ENCODE results near the gene CDNF. TPM values are rescaled to one million over a fixed set of nuclear protein-coding genes. Genes with fewer than 3 reads are reported as not detected.

CDNF gene
- polyA plus RNA-seq, 1 experiment, result 1.7 TPM

GRCh38 chr10:14774797-14775196 is 63.0 kb downstream of the CDNF start, which contains the start of gene FAM107B:
TSS of gene FAM107B (minus strand) at chr10:14774897. CDS start at chr10:14774663, 234 bp downstream.
- no peak for DNase-seq (ENCODE audit: low read depth, low spot score)
- Histone ChIP-seq H3K27me3 (ENCODE audit: control insufficient read depth, insufficient read depth, low read length) (peaks cover 13% of the 10 kb centered on the region), H3K27ac (ENCODE audit: low read depth, low read length) (no peak within 1 kb of the TSS), H3K4me3 (ENCODE audit: low read depth, low read length) (no peak within 1 kb of the TSS), H3K9me3 (ENCODE audit: control insufficient read depth, insufficient read depth, low read length) (peaks cover 3% of the 10 kb centered on the region; the same call in 1 of the 2 replicates)
- POLR2A ChIA-PET, result no interaction called here
- CTCF ChIA-PET, result no interaction called here
- TF ChIP-seq, protein P1, sequence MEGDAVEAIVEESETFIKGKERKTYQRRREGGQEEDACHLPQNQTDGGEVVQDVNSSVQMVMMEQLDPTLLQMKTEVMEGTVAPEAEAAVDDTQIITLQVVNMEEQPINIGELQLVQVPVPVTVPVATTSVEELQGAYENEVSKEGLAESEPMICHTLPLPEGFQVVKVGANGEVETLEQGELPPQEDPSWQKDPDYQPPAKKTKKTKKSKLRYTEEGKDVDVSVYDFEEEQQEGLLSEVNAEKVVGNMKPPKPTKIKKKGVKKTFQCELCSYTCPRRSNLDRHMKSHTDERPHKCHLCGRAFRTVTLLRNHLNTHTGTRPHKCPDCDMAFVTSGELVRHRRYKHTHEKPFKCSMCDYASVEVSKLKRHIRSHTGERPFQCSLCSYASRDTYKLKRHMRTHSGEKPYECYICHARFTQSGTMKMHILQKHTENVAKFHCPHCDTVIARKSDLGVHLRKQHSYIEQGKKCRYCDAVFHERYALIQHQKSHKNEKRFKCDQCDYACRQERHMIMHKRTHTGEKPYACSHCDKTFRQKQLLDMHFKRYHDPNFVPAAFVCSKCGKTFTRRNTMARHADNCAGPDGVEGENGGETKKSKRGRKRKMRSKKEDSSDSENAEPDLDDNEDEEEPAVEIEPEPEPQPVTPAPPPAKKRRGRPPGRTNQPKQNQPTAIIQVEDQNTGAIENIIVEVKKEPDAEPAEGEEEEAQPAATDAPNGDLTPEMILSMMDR (IDR thresholded peaks at IDR 0.05; ENCODE audit: low read depth, low read length), result no peak

DNA sequence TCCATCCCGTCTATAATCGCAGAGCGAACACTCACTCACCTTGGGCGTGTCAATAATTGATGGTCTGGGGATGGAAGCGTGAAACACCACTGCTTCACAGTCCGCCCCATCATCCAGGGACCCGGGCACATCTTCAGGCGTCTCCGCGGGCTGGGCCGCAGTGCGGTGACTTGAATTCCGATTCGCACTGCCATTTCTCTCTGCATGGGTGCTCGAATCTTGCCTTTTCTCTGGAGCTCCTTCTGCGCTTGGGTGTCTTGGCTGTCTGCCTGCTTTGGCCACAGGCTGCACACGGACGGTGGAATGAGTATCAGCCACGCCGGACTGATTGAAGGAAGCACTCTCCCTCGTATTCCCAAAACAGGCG is 63.6 kb downstream of the CDNF start:
- peaks cover 3% of the 10 kb centered on the region; the same call in 1 of the 2 replicates for H3K9me3 ChIP-seq (ENCODE audit: control insufficient read depth, insufficient read depth, low read length)
- H3K4me3 ChIP-seq (ENCODE audit: low read depth, low read length), result no peak overlapping the region
- POLR2A ChIA-PET, result no interaction called here
- TF ChIP-seq, protein P1 (IDR thresholded peaks at IDR 0.05; ENCODE audit: low read depth, low read length), result no peak
- CTCF ChIA-PET, result no interaction called here
- DNase-seq (ENCODE audit: low read depth, low spot score), result no peak
- no peak overlapping the region for H3K27ac ChIP-seq (ENCODE audit: low read depth, low read length)
- peaks cover 13% of the 10 kb centered on the region for H3K27me3 ChIP-seq (ENCODE audit: control insufficient read depth, insufficient read depth, low read length)

DNA sequence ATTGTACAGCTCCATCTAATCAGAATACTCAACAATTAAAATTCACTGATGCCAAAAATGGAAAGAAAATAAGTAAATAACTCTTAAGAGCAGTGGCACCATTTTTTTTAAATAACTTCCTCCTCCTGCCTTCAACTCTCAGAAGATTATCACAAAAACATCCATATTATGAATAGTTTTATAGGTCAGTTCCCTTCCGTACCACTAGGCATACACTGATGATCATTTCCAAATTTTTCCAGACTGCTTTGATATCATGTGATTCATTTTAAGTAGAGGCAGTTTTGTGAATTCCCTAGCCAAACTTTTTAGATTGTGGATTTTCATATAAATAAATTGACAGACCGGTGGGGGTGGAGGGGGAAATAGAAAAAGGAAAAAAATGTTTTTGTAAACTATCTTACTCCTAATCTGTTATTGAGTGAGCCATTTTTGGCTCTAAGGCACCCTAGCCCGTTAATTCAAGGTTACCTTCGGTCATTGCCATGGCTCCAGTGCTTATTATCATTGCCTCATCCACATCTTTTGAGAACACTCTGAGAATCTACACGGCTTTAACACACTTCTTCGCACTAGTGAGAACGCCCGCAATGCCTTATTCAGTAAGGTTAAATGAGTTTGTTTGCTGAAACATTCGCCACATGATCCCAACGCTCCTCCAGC is 64.2 kb downstream of the CDNF start:
- DNase-seq (ENCODE audit: low read depth, low spot score), result no peak
- no peak overlapping the region for H3K4me3 ChIP-seq (ENCODE audit: low read depth, low read length)
- H3K27ac ChIP-seq (ENCODE audit: low read depth, low read length), result no peak overlapping the region
- H3K27me3 ChIP-seq (ENCODE audit: control insufficient read depth, insufficient read depth, low read length), result peaks cover 13% of the 10 kb centered on the region
- TF ChIP-seq, protein P1 (IDR thresholded peaks at IDR 0.05; ENCODE audit: low read depth, low read length), result 0 out of 2 replicates have a peak, but pooled peaks have one; percentile 15
- ChIA-PET CTCF (no interaction called here), POLR2A (no interaction called here)
- peaks cover 3% of the 10 kb centered on the region; the same call in 1 of the 2 replicates for H3K9me3 ChIP-seq (ENCODE audit: control insufficient read depth, insufficient read depth, low read length)

DNA sequence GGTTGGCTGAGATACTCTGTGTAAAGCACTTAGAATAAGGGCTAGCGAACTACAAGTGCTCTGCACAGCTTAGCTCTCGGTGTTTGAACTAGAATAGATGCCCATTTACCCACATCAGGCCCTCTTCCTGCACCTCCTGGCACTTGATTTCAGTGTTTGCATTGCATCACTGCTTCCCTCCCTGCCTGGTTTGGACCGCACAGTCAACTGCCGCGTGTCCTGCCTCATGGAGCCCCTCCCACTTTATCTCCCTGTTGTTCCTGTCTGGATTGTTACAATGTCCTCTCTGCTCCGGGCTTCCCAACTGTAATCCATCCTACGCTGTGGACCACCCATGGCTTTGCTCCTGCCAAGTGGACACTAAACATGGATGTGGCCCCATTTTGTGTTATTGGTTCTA is 65.4 kb downstream of the CDNF start:
- Histone ChIP-seq H3K4me3 (ENCODE audit: low read depth, low read length) (no peak overlapping the region), H3K27me3 (ENCODE audit: control insufficient read depth, insufficient read depth, low read length) (peaks cover 15% of the 10 kb centered on the region), H3K27ac (ENCODE audit: low read depth, low read length) (no peak overlapping the region), H3K9me3 (ENCODE audit: control insufficient read depth, insufficient read depth, low read length) (peaks cover 3% of the 10 kb centered on the region; the same call in 1 of the 2 replicates)
- no peak for DNase-seq (ENCODE audit: low read depth, low spot score)
- TF ChIP-seq, protein P1 (IDR thresholded peaks at IDR 0.05; ENCODE audit: low read depth, low read length), result no peak
- POLR2A ChIA-PET, result no interaction called here
- CTCF ChIA-PET, result no interaction called here

GRCh38 chr10:14770927-14771326 is 66.9 kb downstream of the CDNF start:
- no peak for DNase-seq (ENCODE audit: low read depth, low spot score)
- CTCF ChIA-PET, result interaction anchor here (0.7 kb wide), 1 partner anchor 18 kb away, joined by 6 read pairs; no protein-coding TSS in a partner anchor

More at GRCh38 chr10:14770927-14771326, 66.9 kb downstream of the CDNF start:
- Histone ChIP-seq H3K4me3 (ENCODE audit: low read depth, low read length) (no peak overlapping the region), H3K9me3 (ENCODE audit: control insufficient read depth, insufficient read depth, low read length) (peaks cover 3% of the 10 kb centered on the region; the same call in 1 of the 2 replicates), H3K27me3 (ENCODE audit: control insufficient read depth, insufficient read depth, low read length) (peaks cover 22% of the 10 kb centered on the region), H3K27ac (ENCODE audit: low read depth, low read length) (no peak overlapping the region)
- POLR2A ChIA-PET, result no interaction called here
- TF ChIP-seq, protein P1 (IDR thresholded peaks at IDR 0.05; ENCODE audit: low read depth, low read length), result no peak
